Uterus (tissue), 4 donors: ENCODE data around the gene TIMP3. TPM values are rescaled to one million over a fixed set of nuclear protein-coding genes. Genes with fewer than 3 reads are reported as not detected.

ENCODE experiments used
- DNase-seq, 2 donors: peaks; one replicate each; pipeline ENCODE4 v3.0.0-alpha.2; 2019 to 2020
- H3K27ac ChIP-seq, 2 donors: fragments of 200-600 bp; sonication (generic); 1 replicate in 1 of 2; 2 replicates in 1 of 2; pipeline ENCODE4 v1.5.1; 2016 to 2018
- H3K27me3 ChIP-seq, 2 donors: fragments of 200-600 bp; sonication (generic); one replicate each; pipeline ENCODE4 v1.5.1; 2018 to 2019; ENCODE audit warnings: control low read depth in 1 of 2
- H3K36me3 ChIP-seq, 2 donors: fragments of 200-600 bp; sonication (generic); one replicate each; pipeline ENCODE4 v1.5.1; 2019; ENCODE audit warnings: control low read depth in 1 of 2
- H3K4me1 ChIP-seq, 2 donors: fragments of 200-600 bp; sonication (generic); one replicate each; pipeline ENCODE4 v1.5.1; 2018 to 2019; ENCODE audit warnings: control low read depth in 1 of 2
- H3K4me3 ChIP-seq, 2 donors: fragments of 200-600 bp; sonication (generic); 1 replicate in 1 of 2; 2 replicates in 1 of 2; pipeline ENCODE4 v1.5.1; 2018 to 2019; ENCODE audit warnings: mild to moderate bottlenecking in 1 of 2
- H3K9me3 ChIP-seq, 2 donors: fragments of 200-600 bp; sonication (generic); one replicate each; pipeline ENCODE4 v1.5.1; 2019; ENCODE audit warnings: control low read depth in 1 of 2
- POLR2A ChIP-seq, 2 donors: fragments of 450-650 bp; IDR thresholded peaks; one replicate each; pipeline ENCODE4 v1.6.1; 2016; ENCODE audit warnings: antibody characterized with exemption in 2 of 2, mild to moderate bottlenecking in 1 of 2, moderate library complexity in 1 of 2
- intact Hi-C: fragments of 100-400 bp; cut with DNase I; formaldehyde crosslinking; loops from one replicate; pipeline ENCODE4 v1.15.1; 2023; ENCODE audit warnings: low total_unique reads
- total RNA-seq, 4 donors: library from RNA; depleted of rRNA in 3 of 4; stranded (reverse); fragments of >200 nt in 3 of 4; gene quantifications; one replicate each; pipeline versions ENCODE4 v1.1.0 to v1.2.4, GENCODE V29; 2014 to 2023
- TF ChIP-seq, protein P1 (sequence below), 4 experiments: fragments of 200-600 bp in 2 of 4; fragments of 450-650 bp in 2 of 4; sonication (generic) in 2 of 4; IDR thresholded peaks; one replicate each; pipeline ENCODE4 v1.5.1; 2016 to 2019; ENCODE audit warnings: antibody characterized with exemption in 4 of 4, mild to moderate bottlenecking in 2 of 4, moderate library complexity in 1 of 4
- donor health status: DM: yes; HTN: yes; CAD: no.

The TIMP3 gene
- total RNA-seq, 4 donors from 2014 or later, result 192 to 702 (median 423) TPM

DNA sequence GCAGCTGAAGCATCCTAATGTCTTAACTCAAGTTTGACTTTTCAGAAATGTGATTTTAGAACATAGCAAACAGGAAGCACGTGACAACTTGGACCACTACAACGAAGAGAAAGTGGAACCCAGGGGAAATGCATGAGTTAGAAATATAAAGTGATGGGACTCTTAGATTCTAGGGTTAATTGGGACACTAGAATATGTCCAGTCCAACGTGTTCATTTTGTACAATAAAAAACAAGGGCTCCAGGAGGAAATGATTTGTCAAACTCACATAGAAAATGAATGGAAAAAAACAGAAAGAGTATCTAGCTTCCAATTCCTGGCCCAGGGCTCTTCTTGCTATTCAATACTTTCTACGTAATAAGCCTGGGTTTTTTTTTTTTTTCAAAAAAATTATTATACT lies 30.7 kb downstream of the TIMP3 start:
- intact Hi-C loops, result no loop called here
- no peak for DNase-seq

DNA sequence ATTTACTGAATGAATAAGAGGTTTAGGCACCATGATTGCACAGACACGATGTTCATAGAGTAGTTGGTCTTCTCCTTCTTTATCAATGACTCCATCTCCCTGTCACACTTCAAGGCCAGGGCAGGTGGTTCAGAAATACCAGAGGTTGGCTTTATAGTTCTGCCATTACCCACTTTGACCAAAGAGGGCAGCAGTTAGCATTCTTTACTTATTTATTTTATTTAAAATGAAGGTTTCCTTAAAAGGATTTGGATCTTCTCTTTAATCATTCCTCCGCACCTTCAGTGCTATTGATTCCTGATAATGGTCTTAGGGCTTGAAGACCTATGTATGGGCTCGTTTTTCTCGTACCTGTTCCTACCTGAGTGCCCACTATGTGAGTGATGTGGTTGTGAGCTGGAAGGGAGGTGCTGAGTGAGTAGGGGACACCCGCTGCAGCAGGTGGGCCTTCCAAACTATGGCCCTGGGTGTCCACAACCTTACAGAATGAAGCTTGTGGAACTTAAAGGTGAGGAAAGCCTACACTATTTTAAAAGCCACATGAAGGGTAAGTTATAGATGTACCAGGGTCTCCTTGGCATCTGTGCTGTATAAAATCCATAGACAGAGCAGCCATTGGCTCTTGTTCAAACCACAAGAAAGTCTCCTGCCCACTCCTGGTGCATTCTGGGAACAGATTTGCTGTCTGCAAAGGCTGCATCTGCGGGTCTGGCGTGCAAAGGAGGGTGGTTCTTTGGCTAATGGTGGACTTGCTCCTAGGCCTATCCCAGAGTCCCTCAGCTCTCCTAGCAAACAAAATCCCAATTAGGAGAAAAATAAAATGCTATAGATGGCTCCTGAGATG lies 35.0 kb downstream of the TIMP3 start:
- no peak for DNase-seq
- Histone ChIP-seq H3K36me3 (no peaks in the 10 kb centered on the region), H3K27me3 (no peaks in the 10 kb centered on the region), H3K9me3 (no peaks in the 10 kb centered on the region), H3K27ac (peak overlapping the region; percentile 39 to 44), H3K4me3 (no peak overlapping the region), H3K4me1 (peaks cover 18 to 35% of the 10 kb centered on the region in 2 donors)
- TF ChIP-seq POLR2A (IDR thresholded peaks at IDR 0.05), result no peak
- TF ChIP-seq, protein P1, sequence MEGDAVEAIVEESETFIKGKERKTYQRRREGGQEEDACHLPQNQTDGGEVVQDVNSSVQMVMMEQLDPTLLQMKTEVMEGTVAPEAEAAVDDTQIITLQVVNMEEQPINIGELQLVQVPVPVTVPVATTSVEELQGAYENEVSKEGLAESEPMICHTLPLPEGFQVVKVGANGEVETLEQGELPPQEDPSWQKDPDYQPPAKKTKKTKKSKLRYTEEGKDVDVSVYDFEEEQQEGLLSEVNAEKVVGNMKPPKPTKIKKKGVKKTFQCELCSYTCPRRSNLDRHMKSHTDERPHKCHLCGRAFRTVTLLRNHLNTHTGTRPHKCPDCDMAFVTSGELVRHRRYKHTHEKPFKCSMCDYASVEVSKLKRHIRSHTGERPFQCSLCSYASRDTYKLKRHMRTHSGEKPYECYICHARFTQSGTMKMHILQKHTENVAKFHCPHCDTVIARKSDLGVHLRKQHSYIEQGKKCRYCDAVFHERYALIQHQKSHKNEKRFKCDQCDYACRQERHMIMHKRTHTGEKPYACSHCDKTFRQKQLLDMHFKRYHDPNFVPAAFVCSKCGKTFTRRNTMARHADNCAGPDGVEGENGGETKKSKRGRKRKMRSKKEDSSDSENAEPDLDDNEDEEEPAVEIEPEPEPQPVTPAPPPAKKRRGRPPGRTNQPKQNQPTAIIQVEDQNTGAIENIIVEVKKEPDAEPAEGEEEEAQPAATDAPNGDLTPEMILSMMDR (IDR thresholded peaks at IDR 0.05), result peak; percentile 30 to 54 (median 32)
- intact Hi-C loops, result no loop called here

More for the DNA sequence above, 30.7 kb downstream of the TIMP3 start:
- TF ChIP-seq, protein P1 (IDR thresholded peaks at IDR 0.05), result no peak
- no peak for TF ChIP-seq POLR2A (IDR thresholded peaks at IDR 0.05)
- peaks cover 27 to 35% of the 10 kb centered on the region in 2 donors for H3K4me1 ChIP-seq
- no peaks in the 10 kb centered on the region for H3K36me3 ChIP-seq
- peak overlapping the region; percentile 47 to 72 for H3K27ac ChIP-seq
- no peak overlapping the region for H3K4me3 ChIP-seq
- H3K9me3 ChIP-seq, result no peaks in the 10 kb centered on the region
- no peaks in the 10 kb centered on the region for H3K27me3 ChIP-seq

DNA sequence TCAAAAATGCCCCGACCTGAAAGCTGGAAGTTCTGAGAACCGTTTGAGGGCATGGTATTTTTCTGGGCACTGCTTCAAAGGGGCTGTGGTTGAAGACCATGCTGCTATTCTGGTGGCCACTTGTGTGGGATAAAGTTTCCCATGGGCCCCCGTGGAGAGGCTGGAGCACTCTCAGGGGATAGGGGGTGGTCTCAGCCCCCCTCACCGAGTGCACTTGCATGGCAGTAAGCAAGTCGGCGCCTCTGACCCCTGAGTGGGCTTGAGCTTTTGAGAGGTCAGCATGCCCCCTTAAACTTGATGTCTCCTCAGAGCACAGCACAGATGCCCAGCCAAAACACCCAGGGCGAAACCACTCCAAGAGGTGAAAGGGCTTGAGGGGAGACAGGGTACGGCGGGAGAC lies 35.6 kb downstream of the TIMP3 start:
- H3K27ac ChIP-seq, result peak overlapping the region; percentile 39 to 44
- H3K27me3 ChIP-seq, result no peaks in the 10 kb centered on the region
- peaks cover 14 to 31% of the 10 kb centered on the region in 2 donors for H3K4me1 ChIP-seq
- H3K36me3 ChIP-seq, result no peaks in the 10 kb centered on the region
- H3K4me3 ChIP-seq, result no peak overlapping the region
- intact Hi-C loops, result no loop called here
- TF ChIP-seq POLR2A (IDR thresholded peaks at IDR 0.05), result no peak
- TF ChIP-seq, protein P1 (IDR thresholded peaks at IDR 0.05), result no peak
- DNase-seq, result no peak
- H3K9me3 ChIP-seq, result no peaks in the 10 kb centered on the region

DNA sequence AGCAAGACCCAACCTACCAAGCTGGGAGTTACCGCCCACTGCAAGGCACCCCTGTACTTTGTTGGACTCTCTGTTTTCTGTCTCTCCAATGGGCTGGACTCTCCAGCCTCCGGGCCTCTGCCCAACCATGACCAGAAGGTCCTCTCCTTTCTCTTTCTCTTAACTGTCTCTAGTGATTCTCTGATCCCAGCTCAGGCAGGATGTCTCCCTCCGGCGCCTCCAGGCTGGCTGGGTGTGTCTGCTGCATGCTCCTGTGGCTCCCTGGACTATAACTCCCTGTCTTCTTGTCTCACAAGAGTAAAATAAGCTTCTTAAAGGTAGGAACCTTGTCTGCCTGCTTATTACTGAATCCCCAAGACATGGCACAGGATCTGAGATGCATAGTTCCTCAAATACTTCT lies 36.3 kb downstream of the TIMP3 start:
- intact Hi-C loops, result no loop called here
- no peaks in the 10 kb centered on the region for H3K36me3 ChIP-seq
- no peak for TF ChIP-seq POLR2A (IDR thresholded peaks at IDR 0.05)
- TF ChIP-seq, protein P1 (IDR thresholded peaks at IDR 0.05), result no peak
- no peaks in the 10 kb centered on the region for H3K9me3 ChIP-seq
- no peaks in the 10 kb centered on the region for H3K27me3 ChIP-seq
- peak overlapping the region; percentile 80 to 82 for H3K27ac ChIP-seq
- no peak overlapping the region for H3K4me3 ChIP-seq
- peaks cover 14 to 30% of the 10 kb centered on the region in 2 donors for H3K4me1 ChIP-seq
- DNase-seq, result no peak

DNA sequence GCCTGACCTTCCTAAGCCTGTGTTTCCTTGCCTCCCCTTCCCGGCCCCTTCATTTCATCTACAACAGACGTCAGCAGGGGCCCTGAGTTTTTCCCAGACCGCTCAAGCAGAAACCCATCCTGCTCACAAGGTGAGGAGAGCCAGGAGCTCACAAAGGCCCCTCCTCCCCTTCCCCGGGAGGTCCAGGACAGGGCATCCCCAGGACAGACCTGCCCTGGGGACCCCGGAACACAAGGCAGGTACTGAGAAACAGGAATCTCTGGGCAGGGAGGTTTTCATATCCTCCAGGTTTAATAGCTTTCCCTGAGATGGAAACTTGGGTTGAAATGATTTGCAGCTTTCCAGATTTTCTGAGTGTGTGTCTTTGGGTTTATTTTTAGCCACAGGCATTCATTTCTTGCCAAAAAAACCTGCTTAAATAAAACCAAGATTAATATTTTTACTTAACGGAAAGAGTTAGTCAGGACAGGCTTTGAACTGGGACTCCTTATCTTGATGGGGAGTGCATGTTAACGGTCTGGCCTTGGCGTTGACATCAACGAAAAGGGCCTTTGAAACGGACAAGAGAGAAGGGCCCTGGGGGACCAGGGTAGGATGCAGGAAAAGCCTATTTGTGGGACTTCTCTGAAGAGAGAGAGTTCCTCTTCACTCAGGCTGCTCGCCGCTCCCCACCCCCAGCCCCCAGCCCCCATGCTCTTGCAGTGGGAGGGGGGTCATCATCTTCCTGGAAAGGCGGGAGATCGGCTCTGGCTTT lies 38.5 kb downstream of the TIMP3 start:
- H3K27ac ChIP-seq, result peak overlapping the region; percentile 80 to 82
- H3K4me1 ChIP-seq, result peaks cover 10 to 19% of the 10 kb centered on the region in 2 donors
- no peaks in the 10 kb centered on the region for H3K27me3 ChIP-seq
- H3K9me3 ChIP-seq, result no peaks in the 10 kb centered on the region
- DNase-seq, result peak; percentile 68 to 81
- no peak for TF ChIP-seq POLR2A (IDR thresholded peaks at IDR 0.05)
- TF ChIP-seq, protein P1 (IDR thresholded peaks at IDR 0.05), result no peak
- H3K36me3 ChIP-seq, result no peaks in the 10 kb centered on the region
- intact Hi-C loops, result no loop called here
- peak overlapping the region in 1 of 2 donors; percentile 10 for H3K4me3 ChIP-seq
